Endothelial cell of umbilical vein (primary cell): ENCODE data around the gene CSMD2.

Source experiments
- EZH2 ChIP-seq: IDR thresholded peaks from 2 replicates; pipeline ENCODE4 v1.6.1; 2012; ENCODE audit warnings: borderline replicate concordance, low read depth, mild to moderate bottlenecking, moderate library complexity, low read length, inconsistent platforms; ENCODE audit not compliant: severe bottlenecking
- FOS ChIP-seq: IDR thresholded peaks from 2 replicates; pipeline ENCODE4 v1.6.1; 2011; ENCODE audit warnings: mild to moderate bottlenecking, low read length, moderate library complexity, borderline replicate concordance; ENCODE audit not compliant: insufficient read depth
- GATA2 ChIP-seq: IDR thresholded peaks from 2 replicates; pipeline ENCODE4 v1.7.0; 2011; ENCODE audit warnings: low read depth, mild to moderate bottlenecking, moderate library complexity, mixed read lengths, low read length; ENCODE audit not compliant: insufficient read length, insufficient read depth
- JUN ChIP-seq: IDR thresholded peaks from 2 replicates; pipeline ENCODE4 v1.6.1; 2011; ENCODE audit warnings: borderline replicate concordance, low read depth; ENCODE audit not compliant: insufficient read length, insufficient read depth
- MYC ChIP-seq: IDR thresholded peaks from one replicate; pipeline ENCODE4 v1.6.1; 2011; ENCODE audit warnings: mild to moderate bottlenecking, low read depth, low read length
- POLR2A ChIP-seq: IDR thresholded peaks from 2 replicates; pipeline ENCODE4 v1.6.1; 2012; ENCODE audit warnings: low read depth, mild to moderate bottlenecking, control low read depth, low read length
- POLR2AphosphoS5 ChIP-seq: IDR thresholded peaks from 2 replicates; pipeline ENCODE4 v1.6.1; 2012; ENCODE audit warnings: low read depth, mild to moderate bottlenecking, control low read depth, low read length, moderate library complexity; ENCODE audit not compliant: insufficient read depth
- TF ChIP-seq, protein P1 (sequence below), 2 donors: IDR thresholded peaks; 1 replicate in 1 of 2; 2 replicates in 1 of 2; pipeline ENCODE4 v1.5.1; 2011; ENCODE audit warnings: low read length in 2 of 2, mild to moderate bottlenecking in 2 of 2, moderate library complexity in 2 of 2, control low read depth in 1 of 2, inconsistent platforms in 1 of 2, low read depth in 1 of 2; ENCODE audit not compliant: insufficient read depth in 1 of 2; ENCODE audit errors: extremely low read depth in 1 of 2
- TF ChIP-seq, protein P2 (sequence below): IDR thresholded peaks from 2 replicates; pipeline ENCODE4 v1.6.1; 2011; ENCODE audit not compliant: insufficient read depth, insufficient read length

DNA sequence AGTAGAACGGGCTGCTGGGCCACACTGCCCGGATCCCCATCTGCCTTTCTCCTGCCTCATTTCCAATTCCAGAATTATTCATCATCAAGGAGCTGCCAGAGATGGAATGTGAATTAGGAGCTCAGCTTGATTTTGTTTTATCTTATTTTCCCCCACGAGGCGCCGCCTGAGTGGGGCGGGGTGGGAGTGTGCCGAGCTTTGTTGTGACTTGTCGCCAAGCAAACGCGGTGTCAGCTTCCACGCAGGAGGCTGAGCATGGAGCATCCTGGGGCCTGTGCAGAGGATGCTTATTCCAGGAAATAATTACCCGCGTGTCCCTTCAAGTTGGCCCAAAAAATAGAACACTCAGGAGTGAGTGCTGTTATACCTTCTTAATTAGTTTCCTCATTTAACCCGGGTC is 209.9 kb downstream of the CSMD2 start:
- TF ChIP-seq EZH2 (no peak), GATA2 (no peak), POLR2A (no peak), JUN (no peak), POLR2AphosphoS5 (no peak), MYC (no peak), FOS (no peak)
- TF ChIP-seq, protein P1, sequence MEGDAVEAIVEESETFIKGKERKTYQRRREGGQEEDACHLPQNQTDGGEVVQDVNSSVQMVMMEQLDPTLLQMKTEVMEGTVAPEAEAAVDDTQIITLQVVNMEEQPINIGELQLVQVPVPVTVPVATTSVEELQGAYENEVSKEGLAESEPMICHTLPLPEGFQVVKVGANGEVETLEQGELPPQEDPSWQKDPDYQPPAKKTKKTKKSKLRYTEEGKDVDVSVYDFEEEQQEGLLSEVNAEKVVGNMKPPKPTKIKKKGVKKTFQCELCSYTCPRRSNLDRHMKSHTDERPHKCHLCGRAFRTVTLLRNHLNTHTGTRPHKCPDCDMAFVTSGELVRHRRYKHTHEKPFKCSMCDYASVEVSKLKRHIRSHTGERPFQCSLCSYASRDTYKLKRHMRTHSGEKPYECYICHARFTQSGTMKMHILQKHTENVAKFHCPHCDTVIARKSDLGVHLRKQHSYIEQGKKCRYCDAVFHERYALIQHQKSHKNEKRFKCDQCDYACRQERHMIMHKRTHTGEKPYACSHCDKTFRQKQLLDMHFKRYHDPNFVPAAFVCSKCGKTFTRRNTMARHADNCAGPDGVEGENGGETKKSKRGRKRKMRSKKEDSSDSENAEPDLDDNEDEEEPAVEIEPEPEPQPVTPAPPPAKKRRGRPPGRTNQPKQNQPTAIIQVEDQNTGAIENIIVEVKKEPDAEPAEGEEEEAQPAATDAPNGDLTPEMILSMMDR (IDR thresholded peaks at IDR 0.05; ENCODE audit: extremely low read depth in 1 of 2, insufficient read depth in 1 of 2, low read depth in 1 of 2, low read length in 2 of 2) = no peak
- TF ChIP-seq, protein P2, sequence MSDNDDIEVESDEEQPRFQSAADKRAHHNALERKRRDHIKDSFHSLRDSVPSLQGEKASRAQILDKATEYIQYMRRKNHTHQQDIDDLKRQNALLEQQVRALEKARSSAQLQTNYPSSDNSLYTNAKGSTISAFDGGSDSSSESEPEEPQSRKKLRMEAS = no peak
